Measurements from ENCODE around the gene METTL8.

- TF ChIP-seq CTCF (IDR thresholded peaks at IDR 0.05): no peak
- no peak for TF ChIP-seq POLR2A (IDR thresholded peaks at IDR 0.05)
These were observed 117.6 kb downstream of the METTL8 start for GRCh38 chr2:171316220-171316619.
